Adrenal gland (tissue), 5 donors: ENCODE data around the gene NPR3.

ENCODE experiments used
- CTCF ChIP-seq, 6 experiments: fragments of 450-650 bp in 4 of 6; fragments of 200-600 bp in 2 of 6; sonication (generic) in 1 of 6; IDR thresholded peaks; 1 replicate in 5 of 6; 2 replicates in 1 of 6; pipeline versions ENCODE4 v1.5.1 to v1.8.0; 2016 to 2021; ENCODE audit warnings: antibody characterized with exemption in 6 of 6, mild to moderate bottlenecking in 2 of 6, moderate library complexity in 1 of 6
- POLR2A ChIP-seq, 2 donors: fragments of 450-650 bp; IDR thresholded peaks; one replicate each; pipeline ENCODE4 v1.6.1; 2017; ENCODE audit warnings: antibody characterized with exemption in 2 of 2, mild to moderate bottlenecking in 2 of 2, moderate library complexity in 1 of 2
- donor health status: DM: no; HTN: no; CAD: no.

GRCh38 chr5:32677023-32677422 lies 34.1 kb upstream of the NPR3 start:
- TF ChIP-seq CTCF (IDR thresholded peaks at IDR 0.05) (no peak), POLR2A (IDR thresholded peaks at IDR 0.05) (no peak)
